Activated CD8-positive, alpha-beta memory T cell treated with anti-CD3 and anti-CD28 coated beads, Interleukin-2, amount 50 U/mL, for 4 hours (primary cell): Measurements from ENCODE around the gene CKLF.
A peak's percentile ranks its signal among the peaks of the same experiment; 100 is the strongest.
"Not testable (repeated sequence)": the region's sequence is repeated elsewhere in the genome, so short reads cannot be mapped to it uniquely, and the experiment has no call there.

Experiments
- DNase-seq: peaks from one replicate; pipeline ENCODE4 v3.0.0-alpha.2; 2020

Gene CKLF, protein sequence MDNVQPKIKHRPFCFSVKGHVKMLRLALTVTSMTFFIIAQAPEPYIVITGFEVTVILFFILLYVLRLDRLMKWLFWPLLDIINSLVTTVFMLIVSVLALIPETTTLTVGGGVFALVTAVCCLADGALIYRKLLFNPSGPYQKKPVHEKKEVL

GRCh38 chr16:66552286-66553177, at the start of gene CKLF:
CKLF (plus strand) TSS chr16:66552576; CDS start chr16:66552716, 140 bp downstream.
- DNase-seq: peak; percentile 89

DNA sequence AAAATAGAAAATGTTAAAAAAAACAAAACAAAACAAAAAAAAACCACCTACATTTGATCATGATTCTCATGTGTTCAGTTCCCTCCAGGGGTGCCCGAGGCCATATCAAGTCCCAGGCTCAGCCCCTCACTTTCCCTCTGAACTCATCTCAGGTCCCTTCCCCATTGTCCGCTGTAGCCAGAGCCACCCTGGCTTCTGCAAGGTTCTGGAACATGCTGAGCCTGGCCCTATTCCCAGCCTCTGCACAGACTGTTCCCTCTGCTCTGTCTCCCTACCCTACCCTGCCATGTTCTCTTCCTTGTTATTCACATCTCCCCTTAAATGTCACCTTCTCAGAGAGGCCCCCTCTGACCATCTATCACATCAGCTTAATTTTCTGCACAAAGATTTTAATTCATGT, 49.3 kb upstream of the CKLF start:
- no peak for DNase-seq

DNA sequence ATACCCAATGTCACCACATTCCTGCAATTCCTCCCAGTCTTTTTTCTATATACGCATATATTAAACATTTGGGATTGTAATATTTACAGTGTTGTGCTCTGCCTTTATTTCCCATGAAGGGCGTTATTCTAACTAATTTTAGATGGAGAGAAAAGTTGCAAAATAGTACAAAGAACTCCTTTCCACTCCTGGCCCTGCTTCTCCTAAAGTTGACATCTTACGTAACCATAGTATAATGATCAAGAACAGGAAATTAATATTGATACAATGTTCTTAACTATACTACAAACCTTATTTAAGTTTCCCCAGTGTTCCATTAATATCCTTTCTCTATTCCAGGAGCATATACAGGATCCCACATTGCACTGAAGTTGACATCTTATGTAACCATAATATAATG, 48.8 kb upstream of the CKLF start:
- no peak for DNase-seq

DNA sequence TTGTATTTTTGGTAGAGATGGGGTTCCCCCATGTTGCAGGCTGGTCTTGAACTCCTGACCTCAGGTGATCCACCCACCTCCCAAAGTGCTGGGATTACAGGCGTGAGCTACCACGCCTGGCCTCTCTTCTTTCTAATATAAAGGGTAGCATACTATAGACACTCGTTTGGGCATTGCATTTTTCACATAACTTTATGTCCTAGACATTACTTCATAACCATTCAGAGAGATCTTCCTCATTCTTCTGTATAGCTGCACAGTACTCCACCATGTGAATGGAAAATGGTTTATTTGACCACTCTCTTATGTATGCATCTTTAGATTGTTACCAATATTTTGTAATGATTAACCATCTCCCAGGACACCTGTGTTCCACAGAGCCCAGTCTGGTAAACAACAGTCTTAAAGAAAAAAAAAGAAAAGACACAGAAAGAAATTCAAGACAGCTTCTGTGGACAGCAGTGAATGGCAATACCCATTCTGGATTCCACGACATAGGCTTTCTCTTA, 44.6 kb upstream of the CKLF start:
- no peak for DNase-seq

DNA sequence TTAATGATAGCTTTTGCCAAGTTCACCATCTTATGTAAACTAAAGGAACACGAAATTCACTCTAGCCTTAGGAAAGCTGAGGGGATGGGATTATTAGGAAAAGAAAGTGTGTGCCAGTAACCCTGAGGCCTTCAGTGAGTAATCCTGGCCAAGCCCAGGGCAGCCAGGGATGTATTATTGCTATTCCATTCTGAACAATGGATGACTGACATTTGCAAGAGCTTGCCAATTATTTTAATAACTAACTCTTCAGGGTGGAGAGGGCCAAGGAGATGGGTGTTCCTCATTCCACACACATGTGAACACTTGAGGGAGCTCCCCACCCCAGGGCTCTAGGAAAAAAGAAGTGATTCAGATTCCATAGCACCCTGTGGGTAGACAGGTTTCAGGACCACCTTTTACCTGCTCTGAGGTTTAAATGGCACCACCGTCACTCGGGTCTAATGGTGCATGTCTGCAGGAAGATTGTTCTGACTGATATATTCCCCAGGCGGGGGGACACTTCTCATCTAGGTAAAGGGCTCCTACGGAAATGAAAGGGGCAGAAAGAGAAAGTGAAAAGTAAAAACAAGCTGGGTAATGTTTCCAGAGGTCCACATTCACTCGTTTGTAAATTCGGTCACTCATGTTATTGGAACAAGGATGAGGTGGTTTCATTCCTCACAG, 44.0 kb upstream of the CKLF start:
- no peak for DNase-seq

GRCh38 chr16:66508914-66509496, 43.4 kb upstream of the CKLF start:
- DNase-seq: no peak

DNA sequence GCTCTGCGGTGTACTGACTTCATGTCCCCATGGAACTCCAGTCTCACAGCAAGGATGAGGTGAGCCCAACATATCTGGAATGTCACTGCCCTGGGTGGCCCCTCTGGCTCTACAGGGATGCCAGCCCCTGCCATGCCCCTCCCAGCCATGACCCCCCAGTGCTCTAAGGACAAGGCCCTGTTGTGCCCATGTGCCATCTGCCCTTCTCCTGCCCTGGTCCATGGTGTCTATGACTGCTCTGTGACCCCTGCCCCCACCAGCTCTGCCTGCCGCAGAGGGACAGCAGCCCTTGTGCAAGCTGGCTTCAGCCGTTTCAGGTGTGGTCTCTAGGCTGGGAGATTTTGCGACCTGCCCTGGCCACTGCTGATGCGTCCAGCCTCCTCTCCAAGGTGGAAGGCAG, 42.8 kb upstream of the CKLF start:
- no peak for DNase-seq

DNA sequence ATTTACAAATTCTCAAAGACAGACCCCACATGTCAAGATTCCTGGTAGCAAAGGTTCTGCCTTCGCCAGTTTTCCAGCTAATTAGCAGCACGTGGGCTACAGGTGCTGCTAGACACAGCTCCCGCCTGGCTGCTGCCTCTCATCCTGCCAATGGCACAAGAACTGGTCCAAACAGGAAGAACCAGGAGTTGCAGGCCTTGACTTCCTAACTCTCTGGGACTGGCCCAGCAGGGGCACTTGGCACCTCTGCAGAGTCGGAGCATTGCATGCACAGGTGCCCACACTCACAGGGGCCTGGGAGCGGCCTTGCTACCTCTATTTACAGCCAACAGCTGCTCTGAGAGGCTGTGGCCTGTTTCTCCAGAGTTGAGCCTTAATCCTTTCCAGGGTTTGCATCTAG, 42.1 kb upstream of the CKLF start:
- no peak for DNase-seq

GRCh38 chr16:66510711-66511601, 41.4 kb upstream of the CKLF start:
- no peak for DNase-seq

- DNase-seq: no peak
Measured at GRCh38 chr16:66511602-66512271, 40.6 kb upstream of the CKLF start.

- DNase-seq: no peak
Measured at GRCh38 chr16:66512272-66513110, 39.9 kb upstream of the CKLF start.

DNA sequence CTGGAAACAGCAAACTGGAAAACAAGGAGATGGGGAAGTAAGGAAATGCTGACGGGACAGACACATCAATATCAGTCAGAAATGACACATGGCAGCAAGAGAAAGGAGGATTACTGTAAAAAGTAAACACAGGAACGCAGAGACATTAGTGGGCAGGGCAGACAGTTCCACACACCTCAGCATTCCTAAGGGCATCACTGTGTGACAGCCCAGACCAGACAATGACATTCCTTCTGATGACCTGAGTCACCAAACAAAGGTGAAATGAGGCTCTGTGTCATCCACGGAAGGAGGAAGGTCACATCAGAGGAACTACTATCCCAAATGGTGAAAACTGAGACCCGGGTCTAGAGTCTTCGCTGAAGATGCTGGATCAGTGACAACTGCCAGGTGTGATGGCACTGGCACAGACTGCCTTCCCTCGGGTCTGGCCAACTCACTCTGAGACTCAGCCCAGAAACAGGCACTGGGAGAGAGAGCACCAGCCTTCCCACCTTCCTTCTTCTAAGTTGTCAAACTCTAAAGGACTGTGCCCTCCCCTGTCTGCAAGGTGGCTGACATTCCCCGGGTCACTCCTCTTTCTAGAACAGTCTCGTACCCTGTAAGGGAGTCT, 39.2 kb upstream of the CKLF start:
- no peak for DNase-seq

DNA sequence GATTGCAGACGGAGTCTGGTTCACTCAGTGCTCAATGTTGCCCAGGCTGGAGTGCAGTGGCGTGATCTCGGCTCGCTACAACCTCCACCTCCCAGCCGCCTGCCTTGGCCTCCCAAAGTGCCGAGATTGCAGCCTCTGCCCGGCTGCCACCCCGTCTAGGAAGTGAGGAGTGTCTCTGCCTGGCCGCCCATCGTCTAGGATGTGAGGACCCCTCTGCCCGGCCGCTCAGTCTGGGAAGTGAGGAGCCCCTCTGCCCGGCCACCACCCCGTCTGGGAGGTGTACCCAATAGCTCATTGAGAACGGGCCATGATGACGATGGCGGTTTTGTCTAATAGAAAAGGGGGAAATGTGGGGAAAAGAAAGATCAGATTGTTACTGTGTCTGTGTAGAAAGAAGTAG, 38.0 kb upstream of the CKLF start:
- DNase-seq: not testable (repeated sequence)

GRCh38 chr16:66514980-66515595, 37.3 kb upstream of the CKLF start:
- not testable (repeated sequence) for DNase-seq

- DNase-seq: no peak
Measured at GRCh38 chr16:66515596-66516508, 36.5 kb upstream of the CKLF start.

DNA sequence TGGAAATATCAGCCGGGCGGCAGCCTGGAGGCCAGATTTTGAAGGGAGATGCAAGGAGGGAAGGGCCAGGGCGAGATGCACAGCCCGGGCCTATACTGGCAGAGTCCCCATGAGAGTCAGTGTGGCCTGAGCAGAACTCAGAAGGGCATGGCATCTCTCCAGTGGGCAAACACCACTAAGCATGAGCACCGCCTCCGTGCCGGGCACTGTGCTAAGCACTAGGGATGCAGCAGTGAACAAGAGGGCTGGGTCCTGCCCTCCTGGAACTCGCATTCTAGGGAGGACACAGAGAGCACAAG, 35.9 kb upstream of the CKLF start:
- no peak for DNase-seq

- peak; percentile 71 for DNase-seq
Measured at GRCh38 chr16:66516808-66517585, 35.4 kb upstream of the CKLF start.
